Measurements from ENCODE around the gene NCKAP5. TPM values are rescaled to one million over a fixed set of nuclear protein-coding genes. Genes with fewer than 3 reads are reported as not detected.

NCKAP5 gene
- total and polyA plus RNA-seq, 8 donors = 4.0 to 22.1 (median 14.4) TPM

DNA sequence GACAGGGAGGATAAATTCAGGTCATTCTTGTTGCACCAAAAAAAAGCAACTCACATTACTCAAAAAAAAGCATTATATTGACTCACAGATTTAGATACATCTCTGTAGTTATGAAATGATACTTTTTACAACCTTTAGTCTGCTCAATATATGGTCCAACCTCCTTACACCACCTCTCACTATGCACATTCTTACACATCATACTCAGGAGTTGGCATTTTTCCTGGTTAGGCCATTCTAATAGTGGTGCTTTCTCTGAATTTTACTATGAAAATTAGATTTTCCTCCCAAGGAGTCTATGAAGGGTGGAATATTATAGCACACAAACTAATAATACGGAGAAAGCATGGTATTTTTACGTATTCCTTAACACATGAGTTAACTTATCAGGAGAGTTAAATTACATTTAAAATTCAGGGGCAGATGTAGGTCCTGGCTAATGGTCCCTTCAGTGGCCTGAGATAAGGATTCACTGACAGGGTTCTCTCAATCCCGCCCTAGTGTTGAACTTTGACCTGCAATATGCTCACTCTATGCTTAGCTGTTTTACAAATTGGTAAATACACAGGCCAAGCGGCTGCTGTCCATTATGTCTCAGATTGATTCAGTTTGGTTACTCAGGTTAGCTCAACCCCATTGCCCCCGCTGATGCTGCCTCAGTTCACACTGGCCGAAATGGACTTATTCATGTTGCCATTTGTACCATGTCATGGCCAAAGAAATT lies 153.6 kb downstream of the NCKAP5 start:
- H3K4me1 ChIP-seq = no peaks in the 10 kb centered on the region
- H3K36me3 ChIP-seq = no peaks in the 10 kb centered on the region
- TF ChIP-seq CTCF (IDR thresholded peaks at IDR 0.05) = no peak
- intact Hi-C loops (cut with DNase I) = no loop called here
- ATAC-seq (no peak), DNase-seq (no peak)
- no peak overlapping the region for H3K4me3 ChIP-seq
- H3K27me3 ChIP-seq = no peaks in the 10 kb centered on the region
- no peaks in the 10 kb centered on the region for H3K9me3 ChIP-seq
- no peak overlapping the region for H3K27ac ChIP-seq

- intact Hi-C loops (cut with DNase I) = no loop called here
- no peak for TF ChIP-seq CTCF (IDR thresholded peaks at IDR 0.05)
- no peaks in the 10 kb centered on the region for H3K9me3 ChIP-seq
Observed at GRCh38 chr2:133413863-133414262, 154.4 kb downstream of the NCKAP5 start.

DNA sequence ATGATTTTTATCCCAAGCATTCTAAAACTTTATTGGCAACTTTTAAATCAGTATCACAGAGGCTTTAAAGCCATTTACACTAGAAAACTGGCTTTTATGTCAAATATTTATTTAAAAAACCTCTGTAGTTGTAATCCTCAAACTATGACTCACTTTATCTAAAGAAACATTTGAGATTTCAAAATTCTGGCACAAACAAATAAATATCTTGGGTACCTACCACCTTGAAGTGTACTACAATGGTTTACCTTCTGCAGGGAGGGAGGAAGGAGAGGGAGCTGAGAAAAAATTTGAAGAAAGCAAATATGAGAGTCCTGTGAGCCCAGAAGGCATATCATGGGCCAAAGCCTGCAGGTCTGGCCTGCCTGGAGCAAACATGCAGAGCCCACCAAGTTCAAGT lies 155.6 kb downstream of the NCKAP5 start:
- Histone ChIP-seq H3K27me3 (no peaks in the 10 kb centered on the region), H3K9me3 (no peaks in the 10 kb centered on the region), H3K36me3 (no peaks in the 10 kb centered on the region), H3K4me1 (no peaks in the 10 kb centered on the region), H3K27ac (no peak overlapping the region), H3K4me3 (no peak overlapping the region)
- no peak for TF ChIP-seq CTCF (IDR thresholded peaks at IDR 0.05)
- ATAC-seq = peak; percentile 72
- DNase-seq = no peak
- intact Hi-C loops (cut with DNase I) = no loop called here

More at GRCh38 chr2:133413863-133414262, 154.4 kb downstream of the NCKAP5 start:
- H3K4me1 ChIP-seq = no peaks in the 10 kb centered on the region
- DNase-seq (no peak), ATAC-seq (no peak)
- no peaks in the 10 kb centered on the region for H3K27me3 ChIP-seq
- no peaks in the 10 kb centered on the region for H3K36me3 ChIP-seq
- no peak overlapping the region for H3K4me3 ChIP-seq
- H3K27ac ChIP-seq = no peak overlapping the region

DNA sequence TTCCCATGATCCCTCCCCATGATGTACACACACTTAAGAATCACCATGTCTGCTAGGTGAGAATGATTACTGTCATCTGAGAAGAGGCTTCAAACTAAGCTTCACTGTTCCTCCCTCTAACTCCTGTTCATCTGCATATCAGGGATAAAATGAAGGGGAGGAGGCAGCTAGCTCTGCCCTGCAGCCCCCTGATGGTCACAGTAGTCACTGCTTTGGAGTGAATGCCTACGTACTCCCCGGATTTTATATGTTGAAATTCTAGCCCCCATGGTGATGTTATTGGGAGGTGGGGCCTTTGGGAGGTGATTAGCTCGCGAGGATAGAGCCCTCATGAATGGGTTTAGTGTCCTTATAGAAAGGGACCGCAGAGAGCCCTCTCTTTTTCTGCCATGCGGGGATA lies 156.4 kb downstream of the NCKAP5 start:
- no peak overlapping the region for H3K27ac ChIP-seq
- H3K4me3 ChIP-seq = no peak overlapping the region
- no peaks in the 10 kb centered on the region for H3K27me3 ChIP-seq
- no peak for TF ChIP-seq CTCF (IDR thresholded peaks at IDR 0.05)
- ATAC-seq (no peak), DNase-seq (no peak)
- H3K36me3 ChIP-seq = no peaks in the 10 kb centered on the region
- no peaks in the 10 kb centered on the region for H3K9me3 ChIP-seq
- intact Hi-C loops (cut with DNase I) = no loop called here
- no peaks in the 10 kb centered on the region for H3K4me1 ChIP-seq

- Histone ChIP-seq H3K4me3 (no peak overlapping the region), H3K27ac (no peak overlapping the region), H3K9me3 (no peaks in the 10 kb centered on the region), H3K36me3 (no peaks in the 10 kb centered on the region), H3K27me3 (no peaks in the 10 kb centered on the region), H3K4me1 (no peaks in the 10 kb centered on the region)
- intact Hi-C loops (cut with DNase I) = no loop called here
- DNase-seq = no peak
- TF ChIP-seq CTCF (IDR thresholded peaks at IDR 0.05) = no peak
- ATAC-seq = no peak
Observed at GRCh38 chr2:133411101-133411500, 157.2 kb downstream of the NCKAP5 start.
